IMR-90 (cell line): ENCODE data around the gene CILP. TPM values are rescaled to one million over a fixed set of nuclear protein-coding genes. Genes with fewer than 3 reads are reported as not detected.

Experiments
- ATAC-seq: fragments of 200-7000 bp; cut with Tn5 transposase; 2 replicates; pipeline ENCODE4 v1.9.1; 2020; ENCODE audit warnings: low read depth, mild to moderate bottlenecking, moderate library complexity
- BruUV-seq: library from RNA; stranded (reverse); fragments of 400-500 nt; replicated peaks from 2 replicates; lab custom pipeline; 2021; lab: Mats Ljungman, UMichigan
- CTCF ChIA-PET: fragments of 300-600 bp; formaldehyde crosslinking; extraction: SDS; loops from one replicate; lab custom pipeline; 2021; ENCODE audit warnings: antibody characterized with exemption; lab: Yijun Ruan, JAX
- POLR2A ChIA-PET: fragments of 300-600 bp; sonication (Branson Sonifier 250); formaldehyde crosslinking; loops from one replicate; lab custom pipeline; 2022; ENCODE audit warnings: antibody characterized with exemption; ENCODE audit not compliant: unreplicated experiment; lab: Charles Lee
- DNase-seq: peaks from one replicate; pipeline ENCODE4 v3.0.0; 2013
- H2AFZ ChIP-seq: replicated peaks from 2 replicates; pipeline ENCODE3; 2013; ENCODE audit warnings: low read length, mild to moderate bottlenecking; ENCODE audit not compliant: poor library complexity
- H2AK5ac ChIP-seq: 2 replicates; pipeline ENCODE4 v1.6.1; 2013; ENCODE audit warnings: low read depth, low read length, inconsistent platforms
- H2AK9ac ChIP-seq: replicated peaks from 2 replicates; pipeline ENCODE3; 2013; ENCODE audit warnings: mild to moderate bottlenecking, low read depth, low read length, moderate library complexity; ENCODE audit not compliant: poor library complexity
- H2BK120ac ChIP-seq: 2 replicates; pipeline ENCODE4 v1.6.1; 2013; ENCODE audit warnings: low read depth, low read length, inconsistent platforms
- H2BK15ac ChIP-seq: 3 replicates; pipeline ENCODE4 v1.6.1; 2013; ENCODE audit warnings: low read depth, low read length, inconsistent platforms
- H2BK20ac ChIP-seq: 2 replicates; pipeline ENCODE4 v1.6.1; 2013; ENCODE audit warnings: low read depth, mild to moderate bottlenecking, inconsistent platforms, low read length, moderate library complexity
- H2BK5ac ChIP-seq: 2 replicates; pipeline ENCODE4 v1.6.1; 2013; ENCODE audit warnings: mild to moderate bottlenecking, low read depth, low read length, inconsistent platforms; ENCODE audit not compliant: poor library complexity, severe bottlenecking
- H3K14ac ChIP-seq: replicated peaks from 2 replicates; pipeline ENCODE4 v1.6.1; 2013; ENCODE audit warnings: low read depth, low read length, inconsistent platforms
- H3K18ac ChIP-seq: 2 replicates; pipeline ENCODE4 v1.6.1; 2013; ENCODE audit warnings: low read depth, low read length, control low read depth
- H3K23ac ChIP-seq: 2 replicates; pipeline ENCODE4 v1.6.1; 2013; ENCODE audit warnings: low read depth, low read length, inconsistent platforms
- H3K27ac ChIP-seq: 2 replicates; pipeline ENCODE4 v1.5.1; 2013; ENCODE audit warnings: mild to moderate bottlenecking, control low read depth, low read length; ENCODE audit not compliant: insufficient read depth
- H3K27me3 ChIP-seq: 2 replicates; pipeline ENCODE4 v1.6.1; 2013; ENCODE audit warnings: low read length; ENCODE audit not compliant: control insufficient read depth, insufficient read depth
- H3K36me3 ChIP-seq: 2 replicates; pipeline ENCODE4 v1.6.1; 2013; ENCODE audit warnings: low read length, mixed read lengths; ENCODE audit not compliant: control insufficient read depth, insufficient read depth
- H3K4ac ChIP-seq: 2 replicates; pipeline ENCODE4 v1.6.1; 2013; ENCODE audit warnings: low read depth, low read length, inconsistent platforms
- H3K4me1 ChIP-seq: 2 replicates; pipeline ENCODE4 v1.6.1; 2013; ENCODE audit warnings: low read length, mixed read lengths; ENCODE audit not compliant: control insufficient read depth, insufficient read depth
- H3K4me2 ChIP-seq: 2 replicates; pipeline ENCODE4 v1.6.1; 2013; ENCODE audit warnings: low read depth, mild to moderate bottlenecking, control low read depth, low read length, moderate library complexity
- H3K4me3 ChIP-seq: 2 replicates; pipeline ENCODE4 v1.5.1; 2013; ENCODE audit warnings: low read depth, mild to moderate bottlenecking, control low read depth, low read length, moderate library complexity; ENCODE audit not compliant: insufficient read depth
- H3K56ac ChIP-seq: 2 replicates; pipeline ENCODE4 v1.6.1; 2013; ENCODE audit warnings: low read length, inconsistent platforms; ENCODE audit not compliant: insufficient read depth; ENCODE audit errors: extremely low read depth
- H3K79me1 ChIP-seq, 2 experiments: 2 replicates each; pipeline ENCODE4 v1.6.1; 2013; ENCODE audit warnings: low read length in 2 of 2, inconsistent platforms in 1 of 2, low read depth in 1 of 2
- H3K9ac ChIP-seq: 2 replicates; pipeline ENCODE4 v1.6.1; 2013; ENCODE audit warnings: low read depth, low read length, control low read depth
- H3K9me1 ChIP-seq: 2 replicates; pipeline ENCODE4 v1.6.1; 2013; ENCODE audit warnings: low read length, inconsistent platforms; ENCODE audit not compliant: insufficient read depth
- H3K9me3 ChIP-seq: 2 replicates; pipeline ENCODE4 v1.6.1; 2013; ENCODE audit warnings: low read length; ENCODE audit not compliant: control insufficient read depth, insufficient read depth
- H4K20me1 ChIP-seq: 2 replicates; pipeline ENCODE4 v1.6.1; 2013; ENCODE audit warnings: low read length, inconsistent platforms; ENCODE audit not compliant: insufficient read depth
- H4K5ac ChIP-seq: 2 replicates; pipeline ENCODE4 v1.6.1; 2013; ENCODE audit warnings: mild to moderate bottlenecking, low read depth, low read length, control low read depth
- H4K8ac ChIP-seq, 2 experiments: 2 replicates each; pipeline ENCODE4 v1.6.1; 2013; ENCODE audit warnings: low read depth in 2 of 2, low read length in 2 of 2, control low read depth in 1 of 2, inconsistent platforms in 1 of 2
- H4K91ac ChIP-seq: 2 replicates; pipeline ENCODE4 v1.6.1; 2013; ENCODE audit warnings: low read depth, low read length, inconsistent platforms; ENCODE audit not compliant: insufficient read depth
- BHLHE40 ChIP-seq: fragments of 150-350 bp; IDR thresholded peaks from 2 replicates; pipeline ENCODE4 v1.6.1; 2016; ENCODE audit warnings: mild to moderate bottlenecking, low read depth, low read length
- CEBPB ChIP-seq: IDR thresholded peaks from 2 replicates; pipeline ENCODE4 v1.6.1; 2012; ENCODE audit warnings: low read depth, low read length, improper control_type of control experiment
- CHD1 ChIP-seq: IDR thresholded peaks from 2 replicates; pipeline ENCODE4 v1.6.1; 2012; ENCODE audit warnings: low read depth, low read length, improper control_type of control experiment
- ELK1 ChIP-seq: fragments of 150-350 bp; IDR thresholded peaks from 2 replicates; pipeline ENCODE4 v1.6.1; 2016; ENCODE audit warnings: low read depth, mild to moderate bottlenecking, low read length, moderate library complexity, borderline replicate concordance
- FOS ChIP-seq: fragments of 150-350 bp; IDR thresholded peaks from 2 replicates; pipeline ENCODE4 v1.6.1; 2016; ENCODE audit warnings: low read depth, low read length
- MAFK ChIP-seq: IDR thresholded peaks from 2 replicates; pipeline ENCODE4 v1.6.1; 2012; ENCODE audit warnings: low read depth, low read length, improper control_type of control experiment
- MAZ ChIP-seq: IDR thresholded peaks from 2 replicates; pipeline ENCODE4 v1.6.1; 2012; ENCODE audit warnings: low read depth, mild to moderate bottlenecking, low read length, improper control_type of control experiment, moderate library complexity, borderline replicate concordance
- NFE2L2 ChIP-seq: fragments of 150-350 bp; IDR thresholded peaks from 2 replicates; pipeline ENCODE4 v1.6.1; 2016; ENCODE audit warnings: low read depth, mild to moderate bottlenecking, low read length
- POLR2A ChIP-seq: IDR thresholded peaks from 2 replicates; pipeline ENCODE4 v1.6.1; 2012; ENCODE audit warnings: mild to moderate bottlenecking, low read depth, low read length
- RCOR1 ChIP-seq: IDR thresholded peaks from 2 replicates; pipeline ENCODE4 v1.6.1; 2012; ENCODE audit warnings: mild to moderate bottlenecking, low read length, improper control_type of control experiment; ENCODE audit not compliant: insufficient replicate concordance
- RFX5 ChIP-seq: IDR thresholded peaks from 2 replicates; pipeline ENCODE4 v1.8.0; 2012; ENCODE audit warnings: low read depth, mild to moderate bottlenecking, low read length, moderate library complexity
- SMC3 ChIP-seq: fragments of 150-350 bp; IDR thresholded peaks from 2 replicates; pipeline ENCODE4 v1.6.1; 2016; ENCODE audit warnings: low read depth, mild to moderate bottlenecking, antibody characterized with exemption, low read length, moderate library complexity
- dilution Hi-C: fragments of 300-500 bp; cut with HindIII; formaldehyde crosslinking; loops from one replicate; pipeline ENCODE4 v1.14.3; 2018; ENCODE audit warnings: low sequenced_read_pairs; ENCODE audit not compliant: unreplicated experiment
- in situ Hi-C: fragments of 300-500 bp; cut with MboI; formaldehyde crosslinking; loops from 3 replicates; pipeline ENCODE4 v1.14.3; 2019; ENCODE audit warnings: low sequenced_read_pairs, inconsistent platforms, mixed read lengths
- intact Hi-C: fragments of 100-400 bp; cut with micrococcal nuclease; formaldehyde crosslinking; loops from 2 replicates; pipeline ENCODE4 v1.10.0; 2022
- polyA plus RNA-seq, 3 experiments: library from polyadenylated mRNA; depleted of rRNA; stranded (reverse); fragments of >200 nt; gene quantifications; 2 replicates each; pipeline ENCODE4 v1.2.3, GENCODE V29; 2012; ENCODE audit warnings: low replicate concordance in 1 of 3
- total RNA-seq: library from RNA; depleted of rRNA; stranded (reverse); fragments of >200 nt; gene quantifications from 2 replicates; pipeline ENCODE4 v1.2.3, GENCODE V29; 2012
- TF ChIP-seq, protein P1 (sequence below): conservative IDR thresholded peaks from 2 replicates; pipeline ENCODE4 v1.5.1; 2012; ENCODE audit warnings: mild to moderate bottlenecking, low read depth, low read length, improper control_type of control experiment

CILP gene
- total and polyA plus RNA-seq, 2 of the 4 experiments (the other 2 are of a cell fraction), result under 0.01 to 0.02 TPM

GRCh38 chr15:65217526-65218482 is 6.5 kb upstream of the CILP start (continued):
- no peak for TF ChIP-seq SMC3
- TF ChIP-seq MAFK, result no peak

- Histone ChIP-seq H3K4me1 (peaks cover 12% of the 10 kb centered on the region; the same call in 1 of the 2 replicates), H3K9me1 (no peaks in the 10 kb centered on the region), H3K27ac (no peak overlapping the region), H4K91ac (no peak overlapping the region), H4K8ac (no peak overlapping the region), H2BK120ac (no peak overlapping the region), H3K36me3 (no peaks in the 10 kb centered on the region), H3K4me3 (no peak overlapping the region), H3K9me3 (no peaks in the 10 kb centered on the region), H2BK5ac (no peak overlapping the region), H2AFZ (no peak overlapping the region), H3K4me2 (no peak overlapping the region), H3K27me3 (peaks cover 16% of the 10 kb centered on the region), H2BK20ac (no peak overlapping the region), H4K20me1 (no peaks in the 10 kb centered on the region), H3K56ac (no peak overlapping the region), H3K23ac (no peak overlapping the region), H3K14ac (no peak overlapping the region), H3K79me1 (no peaks in the 10 kb centered on the region), H3K9ac (no peak overlapping the region), H2AK9ac (no peak overlapping the region), H2BK15ac (no peak overlapping the region), H3K4ac (no peak overlapping the region), H3K18ac (no peak overlapping the region), H4K5ac (no peak overlapping the region), H2AK5ac (no peak overlapping the region)
- ATAC-seq (no peak), DNase-seq (no peak)
- in situ Hi-C loops (no loop called here), intact Hi-C loops (no loop called here), dilution Hi-C loops (no loop called here)
- ChIA-PET POLR2A (no interaction called here), CTCF (no interaction called here)
- BruUV-seq, result no TSS peak
- TF ChIP-seq CEBPB, result no peak
- TF ChIP-seq, protein P1, sequence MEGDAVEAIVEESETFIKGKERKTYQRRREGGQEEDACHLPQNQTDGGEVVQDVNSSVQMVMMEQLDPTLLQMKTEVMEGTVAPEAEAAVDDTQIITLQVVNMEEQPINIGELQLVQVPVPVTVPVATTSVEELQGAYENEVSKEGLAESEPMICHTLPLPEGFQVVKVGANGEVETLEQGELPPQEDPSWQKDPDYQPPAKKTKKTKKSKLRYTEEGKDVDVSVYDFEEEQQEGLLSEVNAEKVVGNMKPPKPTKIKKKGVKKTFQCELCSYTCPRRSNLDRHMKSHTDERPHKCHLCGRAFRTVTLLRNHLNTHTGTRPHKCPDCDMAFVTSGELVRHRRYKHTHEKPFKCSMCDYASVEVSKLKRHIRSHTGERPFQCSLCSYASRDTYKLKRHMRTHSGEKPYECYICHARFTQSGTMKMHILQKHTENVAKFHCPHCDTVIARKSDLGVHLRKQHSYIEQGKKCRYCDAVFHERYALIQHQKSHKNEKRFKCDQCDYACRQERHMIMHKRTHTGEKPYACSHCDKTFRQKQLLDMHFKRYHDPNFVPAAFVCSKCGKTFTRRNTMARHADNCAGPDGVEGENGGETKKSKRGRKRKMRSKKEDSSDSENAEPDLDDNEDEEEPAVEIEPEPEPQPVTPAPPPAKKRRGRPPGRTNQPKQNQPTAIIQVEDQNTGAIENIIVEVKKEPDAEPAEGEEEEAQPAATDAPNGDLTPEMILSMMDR, result no peak
- TF ChIP-seq MAZ, result no peak
- TF ChIP-seq POLR2A, result no peak
- TF ChIP-seq RCOR1, result no peak
- no peak for TF ChIP-seq CHD1
- no peak for TF ChIP-seq NFE2L2
- TF ChIP-seq BHLHE40, result no peak
- TF ChIP-seq ELK1, result no peak
- TF ChIP-seq FOS, result no peak
- no peak for TF ChIP-seq RFX5
- no peak for TF ChIP-seq MAFK
Observed at GRCh38 chr15:65215496-65215895, 4.2 kb upstream of the CILP start.
